Measurements from ENCODE around the gene TFE3.

DNA sequence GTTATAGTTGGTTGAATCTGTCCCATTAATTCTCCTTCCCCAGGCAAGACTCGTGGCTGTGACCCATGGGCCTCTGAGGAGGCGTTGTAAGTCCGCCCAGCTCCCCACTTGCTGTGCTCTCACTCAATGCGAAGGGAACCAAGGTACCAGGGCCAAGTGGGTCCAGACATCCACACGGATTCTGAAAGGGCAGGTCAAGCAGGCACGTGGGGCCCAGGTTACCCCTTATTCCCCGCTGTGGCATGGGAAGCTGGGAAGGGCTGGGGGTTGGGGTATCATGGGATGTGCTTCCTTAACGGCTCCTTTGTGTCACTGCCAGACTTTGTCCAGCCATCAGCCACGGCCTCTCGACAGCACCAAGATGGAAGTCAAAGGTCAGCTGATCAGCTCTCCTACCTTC lies 18.8 kb upstream of the TFE3 start:
- no peak for TF ChIP-seq POLR2A (IDR thresholded peaks at IDR 0.05)
- TF ChIP-seq, protein P1, sequence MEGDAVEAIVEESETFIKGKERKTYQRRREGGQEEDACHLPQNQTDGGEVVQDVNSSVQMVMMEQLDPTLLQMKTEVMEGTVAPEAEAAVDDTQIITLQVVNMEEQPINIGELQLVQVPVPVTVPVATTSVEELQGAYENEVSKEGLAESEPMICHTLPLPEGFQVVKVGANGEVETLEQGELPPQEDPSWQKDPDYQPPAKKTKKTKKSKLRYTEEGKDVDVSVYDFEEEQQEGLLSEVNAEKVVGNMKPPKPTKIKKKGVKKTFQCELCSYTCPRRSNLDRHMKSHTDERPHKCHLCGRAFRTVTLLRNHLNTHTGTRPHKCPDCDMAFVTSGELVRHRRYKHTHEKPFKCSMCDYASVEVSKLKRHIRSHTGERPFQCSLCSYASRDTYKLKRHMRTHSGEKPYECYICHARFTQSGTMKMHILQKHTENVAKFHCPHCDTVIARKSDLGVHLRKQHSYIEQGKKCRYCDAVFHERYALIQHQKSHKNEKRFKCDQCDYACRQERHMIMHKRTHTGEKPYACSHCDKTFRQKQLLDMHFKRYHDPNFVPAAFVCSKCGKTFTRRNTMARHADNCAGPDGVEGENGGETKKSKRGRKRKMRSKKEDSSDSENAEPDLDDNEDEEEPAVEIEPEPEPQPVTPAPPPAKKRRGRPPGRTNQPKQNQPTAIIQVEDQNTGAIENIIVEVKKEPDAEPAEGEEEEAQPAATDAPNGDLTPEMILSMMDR (IDR thresholded peaks at IDR 0.05): no peak

Measured in thyroid gland (tissue), 4 donors.